Suprapubic skin (tissue), 4 donors: ENCODE results near the gene SLAMF1. TPM values are rescaled to one million over a fixed set of nuclear protein-coding genes. Genes with fewer than 3 reads are reported as not detected.
"Not testable (repeated sequence)": the region's sequence is repeated elsewhere in the genome, so short reads cannot be mapped to it uniquely, and the experiment has no call there.

ENCODE experiments used
- DNase-seq, 2 donors: peaks; one replicate each; pipeline ENCODE4 v3.0.0-alpha.2; 2019; ENCODE audit warnings: low spot score in 2 of 2
- H3K27ac ChIP-seq: fragments of 200-600 bp; sonication (generic); one replicate; pipeline ENCODE4 v1.5.1; 2019
- H3K27me3 ChIP-seq: fragments of 200-600 bp; sonication (generic); one replicate; pipeline ENCODE4 v1.5.1; 2019
- H3K36me3 ChIP-seq: fragments of 200-600 bp; sonication (generic); one replicate; pipeline ENCODE4 v1.5.1; 2019
- H3K4me1 ChIP-seq: fragments of 200-600 bp; sonication (generic); one replicate; pipeline ENCODE4 v1.5.1; 2019
- H3K4me3 ChIP-seq: fragments of 200-600 bp; sonication (generic); one replicate; pipeline ENCODE4 v1.5.1; 2019; ENCODE audit warnings: mild to moderate bottlenecking
- H3K9me3 ChIP-seq: fragments of 200-600 bp; sonication (generic); one replicate; pipeline ENCODE4 v1.5.1; 2019
- EP300 ChIP-seq: sonication (generic); formaldehyde crosslinking; IDR thresholded peaks from one replicate; pipeline ENCODE4 v1.6.1; 2017; ENCODE audit warnings: antibody characterized with exemption
- POLR2A ChIP-seq, 2 donors: fragments of 450-650 bp; IDR thresholded peaks; one replicate each; pipeline ENCODE4 v1.6.1; 2017; ENCODE audit warnings: antibody characterized with exemption in 2 of 2, mild to moderate bottlenecking in 2 of 2, moderate library complexity in 2 of 2
- POLR2AphosphoS5 ChIP-seq, 3 donors: sonication (generic); formaldehyde crosslinking; IDR thresholded peaks; one replicate each; pipeline ENCODE4 v1.6.1; 2017; ENCODE audit warnings: antibody characterized with exemption in 3 of 3
- WGBS: methylation state at CpG from one replicate; pipeline ENCODE4 v1.1.5; 2018; 5-methylcytosine and 5-hydroxymethylcytosine counted together
- total RNA-seq, 4 donors: library from RNA; depleted of rRNA; stranded (reverse); fragments of >200 nt; gene quantifications; one replicate each; pipeline ENCODE4 v1.1.0, GENCODE V29; 2016
- TF ChIP-seq, protein P1 (sequence below), 2 donors: fragments of 200-600 bp in 1 of 2; fragments of 450-650 bp in 1 of 2; sonication (generic) in 1 of 2; IDR thresholded peaks; one replicate each; pipeline ENCODE4 v1.5.1; 2016 to 2019; ENCODE audit warnings: antibody characterized with exemption in 2 of 2, mild to moderate bottlenecking in 1 of 2, moderate library complexity in 1 of 2

The SLAMF1 gene
- total RNA-seq, 4 donors from 2014 or later, result not detected

GRCh38 chr1:160656737-160657136, 9.9 kb upstream of the SLAMF1 start:
- TF ChIP-seq POLR2A (IDR thresholded peaks at IDR 0.05) (no peak), EP300 (no peak)
- TF ChIP-seq, protein P1, sequence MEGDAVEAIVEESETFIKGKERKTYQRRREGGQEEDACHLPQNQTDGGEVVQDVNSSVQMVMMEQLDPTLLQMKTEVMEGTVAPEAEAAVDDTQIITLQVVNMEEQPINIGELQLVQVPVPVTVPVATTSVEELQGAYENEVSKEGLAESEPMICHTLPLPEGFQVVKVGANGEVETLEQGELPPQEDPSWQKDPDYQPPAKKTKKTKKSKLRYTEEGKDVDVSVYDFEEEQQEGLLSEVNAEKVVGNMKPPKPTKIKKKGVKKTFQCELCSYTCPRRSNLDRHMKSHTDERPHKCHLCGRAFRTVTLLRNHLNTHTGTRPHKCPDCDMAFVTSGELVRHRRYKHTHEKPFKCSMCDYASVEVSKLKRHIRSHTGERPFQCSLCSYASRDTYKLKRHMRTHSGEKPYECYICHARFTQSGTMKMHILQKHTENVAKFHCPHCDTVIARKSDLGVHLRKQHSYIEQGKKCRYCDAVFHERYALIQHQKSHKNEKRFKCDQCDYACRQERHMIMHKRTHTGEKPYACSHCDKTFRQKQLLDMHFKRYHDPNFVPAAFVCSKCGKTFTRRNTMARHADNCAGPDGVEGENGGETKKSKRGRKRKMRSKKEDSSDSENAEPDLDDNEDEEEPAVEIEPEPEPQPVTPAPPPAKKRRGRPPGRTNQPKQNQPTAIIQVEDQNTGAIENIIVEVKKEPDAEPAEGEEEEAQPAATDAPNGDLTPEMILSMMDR (IDR thresholded peaks at IDR 0.05), result no peak
- Histone ChIP-seq H3K36me3 (no peaks in the 10 kb centered on the region), H3K4me1 (no peaks in the 10 kb centered on the region), H3K27me3 (no peaks in the 10 kb centered on the region), H3K4me3 (no peak overlapping the region), H3K27ac (no peak overlapping the region), H3K9me3 (no peaks in the 10 kb centered on the region)
- no peak for DNase-seq
- 75% methylated on average over 3 of the region's 3 CpGs for WGBS

- 90% methylated on average over 2 of the region's 2 CpGs for WGBS
- TF ChIP-seq, protein P1 (IDR thresholded peaks at IDR 0.05), result no peak
- TF ChIP-seq POLR2A (IDR thresholded peaks at IDR 0.05), result no peak
- no peak for TF ChIP-seq POLR2AphosphoS5 (IDR thresholded peaks at IDR 0.05)
- no peak for TF ChIP-seq EP300
- H3K4me1 ChIP-seq, result no peaks in the 10 kb centered on the region
- H3K27ac ChIP-seq, result no peak overlapping the region
- H3K27me3 ChIP-seq, result no peaks in the 10 kb centered on the region
- no peaks in the 10 kb centered on the region for H3K36me3 ChIP-seq
- DNase-seq, result no peak
- H3K4me3 ChIP-seq, result no peak overlapping the region
- no peaks in the 10 kb centered on the region for H3K9me3 ChIP-seq
These were observed 6.8 kb upstream of the SLAMF1 start for GRCh38 chr1:160653620-160654016.

DNA sequence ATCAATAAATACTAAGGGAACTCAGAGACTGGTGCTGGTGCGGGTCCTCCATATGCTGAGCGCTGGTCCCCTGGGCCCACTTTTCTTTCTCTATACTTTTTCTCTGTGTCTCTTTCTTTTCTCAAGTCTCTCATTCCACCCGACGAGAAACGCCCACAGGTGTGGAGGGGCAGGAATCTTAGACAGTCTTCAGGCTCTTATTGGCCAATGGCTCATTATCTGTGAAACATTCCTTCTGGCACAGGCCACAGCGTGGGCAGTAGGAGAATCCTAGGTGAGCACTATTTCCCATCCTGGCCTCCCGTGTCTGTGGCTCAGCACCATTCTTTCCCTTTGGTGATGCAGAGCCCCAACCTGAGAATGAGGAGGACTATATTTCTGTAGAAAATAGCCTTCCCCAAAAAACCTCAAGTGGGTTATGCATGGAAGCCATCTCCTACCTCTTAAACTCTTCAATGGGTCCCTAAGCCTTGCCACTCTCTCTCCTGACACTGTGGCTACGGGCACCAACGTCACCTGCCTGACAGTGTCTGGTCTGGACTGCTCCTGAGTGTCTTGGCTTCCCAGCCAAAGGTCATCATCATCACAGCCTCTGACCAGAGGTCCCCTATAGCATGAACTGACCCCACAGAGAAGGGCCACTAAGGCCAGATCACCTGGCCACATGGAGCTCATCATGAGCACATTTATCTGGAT, 6.2 kb upstream of the SLAMF1 start:
- TF ChIP-seq EP300 (no peak), POLR2AphosphoS5 (IDR thresholded peaks at IDR 0.05) (no peak), POLR2A (IDR thresholded peaks at IDR 0.05) (no peak)
- TF ChIP-seq, protein P1 (IDR thresholded peaks at IDR 0.05), result no peak
- H3K27ac ChIP-seq, result no peak overlapping the region

GRCh38 chr1:160652065-160652641, 5.3 kb upstream of the SLAMF1 start:
- H3K27me3 ChIP-seq, DNase-seq, H3K9me3 ChIP-seq, H3K27ac ChIP-seq, H3K4me3 ChIP-seq, H3K4me1 ChIP-seq, H3K36me3 ChIP-seq: not testable (repeated sequence)
- 53% methylated on average over 8 of the region's 8 CpGs for WGBS

More for the DNA sequence above, 6.2 kb upstream of the SLAMF1 start:
- H3K36me3 ChIP-seq, result no peaks in the 10 kb centered on the region
- H3K4me1 ChIP-seq, result no peaks in the 10 kb centered on the region
- H3K27me3 ChIP-seq, result no peaks in the 10 kb centered on the region
- no peak overlapping the region for H3K4me3 ChIP-seq
- WGBS, result 86% methylated on average over 9 of the region's 9 CpGs
- H3K9me3 ChIP-seq, result no peaks in the 10 kb centered on the region
- no peak for DNase-seq

DNA sequence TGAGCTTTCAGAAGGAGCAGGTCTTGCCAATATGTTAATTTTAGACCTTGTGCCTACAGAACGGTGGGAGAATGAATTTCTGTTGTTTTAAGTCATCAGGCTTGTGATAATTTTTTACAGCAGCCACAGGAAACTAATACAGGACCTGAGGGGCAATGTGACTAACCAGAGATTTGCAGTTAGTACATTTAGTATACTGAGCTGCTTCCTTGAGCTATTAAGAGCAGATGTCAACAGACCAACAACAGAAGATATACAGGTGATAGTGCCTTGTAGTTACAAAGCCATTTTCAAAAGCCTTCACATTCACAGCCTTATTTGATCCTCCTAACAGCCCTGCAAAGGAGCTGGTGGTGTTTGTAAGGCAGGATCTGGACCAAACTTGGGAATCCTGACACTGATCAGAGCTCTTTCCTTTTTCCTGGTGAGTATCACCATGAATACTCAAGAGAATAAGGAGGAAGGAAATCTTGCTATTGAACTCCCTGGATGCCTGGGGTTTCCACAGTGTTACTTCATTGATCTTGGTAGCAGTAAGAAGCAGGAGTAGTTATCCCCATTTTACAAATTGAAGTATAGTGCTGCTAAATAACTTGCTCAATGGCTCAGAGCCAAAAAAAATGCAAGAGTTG, 4.7 kb upstream of the SLAMF1 start:
- H3K27ac ChIP-seq, result no peak overlapping the region
- WGBS, result 20% methylated on average over 1 of the region's 1 CpG
- H3K4me3 ChIP-seq, result no peak overlapping the region
- no peaks in the 10 kb centered on the region for H3K27me3 ChIP-seq
- H3K4me1 ChIP-seq, result peaks cover 4% of the 10 kb centered on the region
- no peaks in the 10 kb centered on the region for H3K36me3 ChIP-seq
- H3K9me3 ChIP-seq, result no peaks in the 10 kb centered on the region
- no peak for TF ChIP-seq POLR2AphosphoS5 (IDR thresholded peaks at IDR 0.05)
- no peak for TF ChIP-seq EP300
- no peak for TF ChIP-seq POLR2A (IDR thresholded peaks at IDR 0.05)
- TF ChIP-seq, protein P1 (IDR thresholded peaks at IDR 0.05), result no peak
- DNase-seq, result no peak
